K562 (cell line): Measurements from ENCODE around the gene HCAR2. TPM values are rescaled to one million over a fixed set of nuclear protein-coding genes. Genes with fewer than 3 reads are reported as not detected.

Source experiments
- ATAC-seq: fragments of 200-7000 bp; cut with Tn5 transposase; 3 replicates; pipeline ENCODE4 v1.9.1; 2020; ENCODE audit warnings: moderate library complexity
- BruUV-seq: library from RNA; stranded (reverse); fragments of 400-500 nt; replicated peaks from 2 replicates; lab custom pipeline; 2021; lab: Mats Ljungman, UMichigan
- CTCF ChIA-PET: fragments of 300-600 bp; formaldehyde crosslinking; extraction: SDS; loops from one replicate; lab custom pipeline; 2021; ENCODE audit warnings: low intra/inter-chr PET ratio; lab: Yijun Ruan, JAX
- POLR2A ChIA-PET: fragments of 300-600, 350-650 bp; sonication (Branson Sonifier 250); formaldehyde crosslinking; extraction: SDS; loops from one replicate; lab custom pipeline; 2021; ENCODE audit warnings: antibody characterized with exemption, inconsistent platforms; lab: Yijun Ruan, JAX
- DNase-seq, 4 experiments: peaks; one replicate each; pipeline versions ENCODE4 v3.0.0 to v3.0.0-alpha.2; 2011 to 2018; ENCODE audit warnings: low spot score in 3 of 4, mixed read lengths in 3 of 4; ENCODE audit errors: extremely low read depth in 1 of 4
- FAIRE-seq: peaks from 2 replicates; lab custom pipeline; 2011; peaks lifted over from hg19 to GRCh38; lab: Jason Lieb, UNC
- H2AFZ ChIP-seq: 2 replicates; pipeline ENCODE4 v1.6.0; 2011; ENCODE audit warnings: low read depth, low read length, control low read depth, inconsistent platforms
- H3K27ac ChIP-seq: fragments of 200-600 bp; 3 replicates; pipeline ENCODE4 v1.8.0; 2011; ENCODE audit warnings: low read depth, mild to moderate bottlenecking, control low read depth, inconsistent platforms, low read length, moderate library complexity, mixed read lengths; ENCODE audit errors: extremely low read depth
- H3K27me3 ChIP-seq, 2 experiments: fragments of 300-600 bp in 1 of 2; 2 replicates in 1 of 2; 3 replicates in 1 of 2; pipeline versions ENCODE4 v1.6.0 to v1.8.0; 2011; ENCODE audit warnings: inconsistent platforms in 2 of 2, low read length in 2 of 2, mild to moderate bottlenecking in 1 of 2, mixed read lengths in 1 of 2, moderate library complexity in 1 of 2; ENCODE audit not compliant: control insufficient read depth in 2 of 2, insufficient read depth in 2 of 2
- H3K36me3 ChIP-seq: fragments of 300-600 bp; 3 replicates; pipeline ENCODE4 v1.8.0; 2011; ENCODE audit warnings: mild to moderate bottlenecking, low read length, inconsistent platforms; ENCODE audit not compliant: control insufficient read depth, insufficient read depth
- H3K4me1 ChIP-seq, 2 experiments: fragments of 200-600 bp in 1 of 2; replicated peaks in 1 of 2; 2 replicates in 1 of 2; 3 replicates in 1 of 2; pipeline versions ENCODE4 v1.5.1 to v1.8.0; 2011; ENCODE audit warnings: inconsistent platforms in 2 of 2, low read length in 2 of 2, mild to moderate bottlenecking in 1 of 2, mixed read lengths in 1 of 2, moderate library complexity in 1 of 2; ENCODE audit not compliant: control insufficient read depth in 2 of 2, insufficient read depth in 2 of 2
- H3K4me2 ChIP-seq: 2 replicates; pipeline ENCODE4 v1.6.1; 2011; ENCODE audit warnings: low read length, control low read depth, inconsistent platforms, mixed read lengths; ENCODE audit not compliant: insufficient read depth
- H3K4me3 ChIP-seq: fragments of 200-600 bp; sonication (generic), shearing (Covaris generic); 2 replicates; pipeline ENCODE4 v1.5.1; 2016; ENCODE audit warnings: control low read depth, inconsistent platforms
- H3K79me2 ChIP-seq: fragments of 200-600 bp; 3 replicates; pipeline ENCODE4 v1.8.0; 2011; ENCODE audit warnings: low read length, inconsistent platforms; ENCODE audit not compliant: control insufficient read depth, insufficient read depth
- H3K9ac ChIP-seq, 2 experiments: 2 replicates each; pipeline versions ENCODE4 v1.6.0 to v1.6.1; 2011; ENCODE audit warnings: low read depth in 2 of 2, low read length in 2 of 2, control low read depth in 1 of 2, inconsistent platforms in 1 of 2, mild to moderate bottlenecking in 1 of 2, mixed read lengths in 1 of 2; ENCODE audit not compliant: insufficient read depth in 1 of 2
- H3K9me1 ChIP-seq: one replicate; pipeline ENCODE4 v1.6.0; 2011; ENCODE audit warnings: inconsistent platforms, mild to moderate bottlenecking, low read length, moderate library complexity; ENCODE audit not compliant: control insufficient read depth, insufficient read depth
- H3K9me3 ChIP-seq: replicated peaks from 2 replicates; pipeline ENCODE4 v1.5.1; 2011; ENCODE audit warnings: low read depth, low read length, inconsistent platforms; ENCODE audit not compliant: control insufficient read depth, insufficient read depth
- H4K20me1 ChIP-seq: replicated peaks from 2 replicates; pipeline ENCODE4 v1.6.1; 2011; ENCODE audit warnings: low read length, inconsistent platforms, mixed read lengths; ENCODE audit not compliant: control insufficient read depth, insufficient read depth
- L3MBTL2 ChIP-seq: fragments of 450-650 bp; IDR thresholded peaks from 2 replicates; pipeline ENCODE4 v1.6.1; 2016; ENCODE audit warnings: mild to moderate bottlenecking, moderate library complexity
- MEF2A ChIP-seq: IDR thresholded peaks from 2 replicates; pipeline ENCODE4 v1.6.1; 2011; ENCODE audit warnings: low read depth, mild to moderate bottlenecking, low read length, moderate library complexity; ENCODE audit not compliant: control insufficient read depth
- NFE2 ChIP-seq: IDR thresholded peaks from 2 replicates; pipeline ENCODE4 v1.6.1; 2014; ENCODE audit warnings: antibody characterized with exemption, low read depth
- POLR2AphosphoS2 ChIP-seq: IDR thresholded peaks from 2 replicates; pipeline ENCODE4 v1.6.1; 2012; ENCODE audit warnings: low read length, improper control_type of control experiment
- SPI1 ChIP-seq: IDR thresholded peaks from 2 replicates; pipeline ENCODE4 v1.6.1; 2011; ENCODE audit warnings: low read depth, low read length, control low read depth, borderline replicate concordance
- SRSF3 ChIP-seq: fragments of 200-400 bp; formaldehyde crosslinking; IDR thresholded peaks from 2 replicates; pipeline ENCODE4 v1.6.1; 2016; ENCODE audit warnings: mild to moderate bottlenecking, low read length, moderate library complexity; ENCODE audit not compliant: insufficient read depth
- STAT5B ChIP-seq: fragments of 250-450 bp; sonication (Bioruptor Pico); IDR thresholded peaks from 2 replicates; pipeline ENCODE4 v1.8.0; 2021; ENCODE audit warnings: mild to moderate bottlenecking, inconsistent platforms
- TEAD2 ChIP-seq: fragments of 450-650 bp; IDR thresholded peaks from 2 replicates; pipeline ENCODE4 v1.6.1; 2016; ENCODE audit warnings: missing genetic modification characterization, control low read depth, missing compliant biosample characterization
- ZNF134 ChIP-seq: fragments of 250-450 bp; sonication (Bioruptor Pico); conservative IDR thresholded peaks from 2 replicates; pipeline ENCODE4 v1.4.0; 2020
- WGBS: fragments of 100-300 bp; shearing (Covaris generic); methylation state at CpG from one replicate; pipeline ENCODE4 v1.1.6; 2016; ENCODE audit warnings: low coverage, mixed read lengths; ENCODE audit not compliant: insufficient coverage; ENCODE audit errors: missing lambda C conversion rate; 5-methylcytosine and 5-hydroxymethylcytosine counted together
- in situ Hi-C: fragments of 300-500 bp; cut with MboI; formaldehyde crosslinking; loops from 4 replicates; pipeline ENCODE4 v1.15.0; 2018; ENCODE audit warnings: inconsistent platforms, mixed read lengths
- intact Hi-C: fragments of 100-400 bp; cut with micrococcal nuclease; formaldehyde crosslinking; loops from 2 replicates; pipeline ENCODE4 v1.14.2; 2022
- polyA plus RNA-seq, 8 experiments: library from polyadenylated mRNA; depleted of rRNA in 4 of 8; stranded (reverse) in 5 of 8; unstranded in 3 of 8; fragments of >200 nt; fragmentation: Nextera tagmentation in 2 of 8; fragmentation: Illumina TruSeq in 1 of 8; extraction: Ambion mirVana in 2 of 8; extraction: Trizol in 1 of 8; gene quantifications; 2 replicates each; pipeline versions ENCODE4 v1.2.1 to v1.2.3, GENCODE V29; 2011 to 2014; ENCODE audit warnings: inconsistent platforms in 1 of 8, missing spikeins in 1 of 8
- total RNA-seq, 7 experiments: library from RNA; depleted of rRNA in 6 of 7; stranded (reverse); fragments of >200 nt in 6 of 7; fragmentation: Illumina TruSeq in 2 of 7; extraction: Trizol in 2 of 7; gene quantifications; 2 replicates each; pipeline versions ENCODE4 v1.2.1 to v1.2.3, GENCODE V29; 2011 to 2021; ENCODE audit warnings: low replicate concordance in 1 of 7
- TF ChIP-seq, protein P1 (sequence below): fragments of 450-650 bp; IDR thresholded peaks from 2 replicates; pipeline ENCODE4 v1.6.1; 2016
- TF ChIP-seq, protein P2 (sequence below): fragments of 450-650 bp; formaldehyde crosslinking; IDR thresholded peaks from 2 replicates; pipeline ENCODE4 v1.4.0; 2020; ENCODE audit warnings: mild to moderate bottlenecking

The HCAR2 gene
- total and polyA plus RNA-seq, 9 of the 15 experiments (the other 6 are each of a cell fraction or from before 2014, with no cell fraction given) = not detected

DNA sequence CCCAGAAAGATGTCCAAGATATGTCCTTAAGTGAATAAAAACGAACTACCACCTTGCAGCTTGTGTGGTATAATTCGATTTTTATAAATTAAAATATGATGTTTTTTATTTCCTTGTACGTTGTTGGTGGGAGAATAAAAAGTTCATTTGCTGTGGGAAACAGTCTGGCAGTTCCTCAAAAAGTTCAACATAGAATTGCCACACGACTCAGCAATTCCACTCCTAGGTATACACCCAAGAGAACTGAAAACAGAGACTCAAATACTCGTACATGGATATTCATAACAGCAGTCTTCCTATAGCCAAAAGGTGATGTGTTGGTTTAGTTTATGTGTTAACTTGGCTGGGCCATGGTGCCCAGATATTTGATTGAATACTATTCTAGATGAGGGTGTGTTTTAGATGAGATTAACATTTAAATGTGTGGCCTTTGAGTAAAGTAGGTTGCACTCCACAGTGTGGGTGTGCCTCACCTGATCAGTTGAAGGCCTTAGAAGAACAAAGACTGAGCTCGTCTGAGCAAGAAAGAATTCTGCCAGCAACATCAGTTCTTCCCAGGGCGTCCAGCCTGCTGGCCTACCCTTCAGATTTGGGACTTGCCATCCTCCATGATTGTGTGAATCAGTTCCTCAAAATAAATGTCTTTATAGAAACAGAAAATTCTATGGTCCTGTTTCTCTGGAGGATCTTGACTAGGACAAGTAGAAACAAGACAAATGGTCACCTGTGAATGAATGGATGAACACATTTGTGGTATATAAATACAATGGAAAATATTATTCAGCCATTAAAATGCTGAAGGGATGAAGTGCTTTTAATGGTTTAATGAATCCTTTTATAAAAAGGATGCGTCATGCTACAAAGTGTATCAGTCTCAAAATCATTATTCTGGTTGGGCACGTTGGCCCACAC, 44.3 kb upstream of the HCAR2 start:
- Histone ChIP-seq H3K36me3 (no peaks in the 10 kb centered on the region), H3K27ac (no peak overlapping the region), H2AFZ (peak overlapping the region; percentile 25), H4K20me1 (no peaks in the 10 kb centered on the region), H3K9ac (no peak overlapping the region), H3K9me1 (no peaks in the 10 kb centered on the region), H3K4me1 (peaks cover 12 to 14% of the 10 kb centered on the region in 2 experiments; a peak in 4 of 5 replicates), H3K4me3 (no peak overlapping the region), H3K79me2 (no peaks in the 10 kb centered on the region), H3K9me3 (no peaks in the 10 kb centered on the region), H3K27me3 (no peaks in the 10 kb centered on the region), H3K4me2 (no peak overlapping the region)
- no TSS peak for BruUV-seq
- 29% methylated on average over 9 of the region's 9 CpGs for WGBS
- CTCF ChIA-PET = no interaction called here
- intact Hi-C loops = no loop called here
- no peak for ATAC-seq
- no peak for DNase-seq
- in situ Hi-C loops = no loop called here
- no peak for FAIRE-seq
- POLR2A ChIA-PET = no interaction called here
- TF ChIP-seq NFE2 (0 out of 2 replicates have a peak, but pooled peaks have one; percentile 7), TEAD2 (tag) (no peak), STAT5B (CRISPR knock-in tag) (no peak), SPI1 (peak; percentile 47; the same call in 1 of the 2 replicates), MEF2A (no peak), POLR2AphosphoS2 (no peak), SRSF3 (no peak), L3MBTL2 (no peak), ZNF134 (CRISPR knock-in tag) (peak; percentile 86)
- TF ChIP-seq, protein P1, sequence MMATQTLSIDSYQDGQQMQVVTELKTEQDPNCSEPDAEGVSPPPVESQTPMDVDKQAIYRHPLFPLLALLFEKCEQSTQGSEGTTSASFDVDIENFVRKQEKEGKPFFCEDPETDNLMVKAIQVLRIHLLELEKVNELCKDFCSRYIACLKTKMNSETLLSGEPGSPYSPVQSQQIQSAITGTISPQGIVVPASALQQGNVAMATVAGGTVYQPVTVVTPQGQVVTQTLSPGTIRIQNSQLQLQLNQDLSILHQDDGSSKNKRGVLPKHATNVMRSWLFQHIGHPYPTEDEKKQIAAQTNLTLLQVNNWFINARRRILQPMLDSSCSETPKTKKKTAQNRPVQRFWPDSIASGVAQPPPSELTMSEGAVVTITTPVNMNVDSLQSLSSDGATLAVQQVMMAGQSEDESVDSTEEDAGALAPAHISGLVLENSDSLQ = no peak
- TF ChIP-seq, protein P2, sequence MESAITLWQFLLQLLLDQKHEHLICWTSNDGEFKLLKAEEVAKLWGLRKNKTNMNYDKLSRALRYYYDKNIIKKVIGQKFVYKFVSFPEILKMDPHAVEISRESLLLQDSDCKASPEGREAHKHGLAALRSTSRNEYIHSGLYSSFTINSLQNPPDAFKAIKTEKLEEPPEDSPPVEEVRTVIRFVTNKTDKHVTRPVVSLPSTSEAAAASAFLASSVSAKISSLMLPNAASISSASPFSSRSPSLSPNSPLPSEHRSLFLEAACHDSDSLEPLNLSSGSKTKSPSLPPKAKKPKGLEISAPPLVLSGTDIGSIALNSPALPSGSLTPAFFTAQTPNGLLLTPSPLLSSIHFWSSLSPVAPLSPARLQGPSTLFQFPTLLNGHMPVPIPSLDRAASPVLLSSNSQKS (CRISPR knock-in tag) = no peak
